ENCODE results near the gene UBAP2.

- TF ChIP-seq, protein P1, sequence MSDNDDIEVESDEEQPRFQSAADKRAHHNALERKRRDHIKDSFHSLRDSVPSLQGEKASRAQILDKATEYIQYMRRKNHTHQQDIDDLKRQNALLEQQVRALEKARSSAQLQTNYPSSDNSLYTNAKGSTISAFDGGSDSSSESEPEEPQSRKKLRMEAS (IDR thresholded peaks at IDR 0.05), result no peak
- no peak for TF ChIP-seq TEAD4 (IDR thresholded peaks at IDR 0.05)
- TF ChIP-seq RAD21 (IDR thresholded peaks at IDR 0.05; ENCODE audit: low read depth), result no peak
- no peak for TF ChIP-seq ZBTB7A (IDR thresholded peaks at IDR 0.05; ENCODE audit: low read depth)
- no peak for TF ChIP-seq REST (IDR thresholded peaks at IDR 0.05; ENCODE audit: low read depth)
- no peak for TF ChIP-seq CREB1 (IDR thresholded peaks at IDR 0.05; ENCODE audit: low read depth)
- no peak for TF ChIP-seq YY1 (IDR thresholded peaks at IDR 0.05; ENCODE audit: low read depth)
- TF ChIP-seq EGR1 (IDR thresholded peaks at IDR 0.05), result no peak
These were observed 55.6 kb downstream of the UBAP2 start for GRCh38 chr9:33993104-33993503.

All from Ishikawa (cell line).